Sigmoid colon (tissue), 4 donors: Measurements from ENCODE around the gene CTNNBL1.

Experiments
- CTCF ChIP-seq, 4 experiments: fragments of 450-650 bp in 3 of 4; fragments of 200-600 bp in 1 of 4; IDR thresholded peaks; one replicate each; pipeline ENCODE4 v1.5.1; 2016 to 2019; ENCODE audit warnings: antibody characterized with exemption in 4 of 4, mild to moderate bottlenecking in 3 of 4, moderate library complexity in 2 of 4
- EP300 ChIP-seq, 4 donors: sonication (generic); formaldehyde crosslinking; IDR thresholded peaks; one replicate each; pipeline ENCODE4 v1.6.1; 2017; ENCODE audit warnings: antibody characterized with exemption in 4 of 4
- POLR2A ChIP-seq, 2 donors: fragments of 450-650 bp; IDR thresholded peaks; one replicate each; pipeline ENCODE4 v1.6.1; 2016; ENCODE audit warnings: antibody characterized with exemption in 2 of 2, mild to moderate bottlenecking in 2 of 2, moderate library complexity in 2 of 2

GRCh38 chr20:37736132-37736531 lies 42.3 kb downstream of the CTNNBL1 start:
- TF ChIP-seq CTCF (IDR thresholded peaks at IDR 0.05) (no peak), POLR2A (IDR thresholded peaks at IDR 0.05) (no peak), EP300 (IDR thresholded peaks at IDR 0.05) (no peak)
